IMR-90 (cell line): ENCODE results near the gene DCUN1D1. TPM values are rescaled to one million over a fixed set of nuclear protein-coding genes. Genes with fewer than 3 reads are reported as not detected.

Source experiments
- ATAC-seq: fragments of 200-7000 bp; cut with Tn5 transposase; 2 replicates; pipeline ENCODE4 v1.9.1; 2020; ENCODE audit warnings: low read depth, mild to moderate bottlenecking, moderate library complexity
- BruUV-seq: library from RNA; stranded (reverse); fragments of 400-500 nt; replicated peaks from 2 replicates; lab custom pipeline; 2021; lab: Mats Ljungman, UMichigan
- CTCF ChIA-PET: fragments of 300-600 bp; formaldehyde crosslinking; extraction: SDS; loops from one replicate; lab custom pipeline; 2021; ENCODE audit warnings: antibody characterized with exemption; lab: Yijun Ruan, JAX
- POLR2A ChIA-PET: fragments of 300-600 bp; sonication (Branson Sonifier 250); formaldehyde crosslinking; loops from one replicate; lab custom pipeline; 2022; ENCODE audit warnings: antibody characterized with exemption; ENCODE audit not compliant: unreplicated experiment; lab: Charles Lee
- DNase-seq: peaks from one replicate; pipeline ENCODE4 v3.0.0; 2013
- H2AFZ ChIP-seq: replicated peaks from 2 replicates; pipeline ENCODE3; 2013; ENCODE audit warnings: low read length, mild to moderate bottlenecking; ENCODE audit not compliant: poor library complexity
- H2AK5ac ChIP-seq: 2 replicates; pipeline ENCODE4 v1.6.1; 2013; ENCODE audit warnings: low read depth, low read length, inconsistent platforms
- H2AK9ac ChIP-seq: replicated peaks from 2 replicates; pipeline ENCODE3; 2013; ENCODE audit warnings: mild to moderate bottlenecking, low read depth, low read length, moderate library complexity; ENCODE audit not compliant: poor library complexity
- H2BK120ac ChIP-seq: 2 replicates; pipeline ENCODE4 v1.6.1; 2013; ENCODE audit warnings: low read depth, low read length, inconsistent platforms
- H2BK15ac ChIP-seq: 3 replicates; pipeline ENCODE4 v1.6.1; 2013; ENCODE audit warnings: low read depth, low read length, inconsistent platforms
- H2BK20ac ChIP-seq: 2 replicates; pipeline ENCODE4 v1.6.1; 2013; ENCODE audit warnings: low read depth, mild to moderate bottlenecking, inconsistent platforms, low read length, moderate library complexity
- H2BK5ac ChIP-seq: 2 replicates; pipeline ENCODE4 v1.6.1; 2013; ENCODE audit warnings: mild to moderate bottlenecking, low read depth, low read length, inconsistent platforms; ENCODE audit not compliant: poor library complexity, severe bottlenecking
- H3K14ac ChIP-seq: replicated peaks from 2 replicates; pipeline ENCODE4 v1.6.1; 2013; ENCODE audit warnings: low read depth, low read length, inconsistent platforms
- H3K18ac ChIP-seq: 2 replicates; pipeline ENCODE4 v1.6.1; 2013; ENCODE audit warnings: low read depth, low read length, control low read depth
- H3K23ac ChIP-seq: 2 replicates; pipeline ENCODE4 v1.6.1; 2013; ENCODE audit warnings: low read depth, low read length, inconsistent platforms
- H3K27ac ChIP-seq: 2 replicates; pipeline ENCODE4 v1.5.1; 2013; ENCODE audit warnings: mild to moderate bottlenecking, control low read depth, low read length; ENCODE audit not compliant: insufficient read depth
- H3K27me3 ChIP-seq: 2 replicates; pipeline ENCODE4 v1.6.1; 2013; ENCODE audit warnings: low read length; ENCODE audit not compliant: control insufficient read depth, insufficient read depth
- H3K36me3 ChIP-seq: 2 replicates; pipeline ENCODE4 v1.6.1; 2013; ENCODE audit warnings: low read length, mixed read lengths; ENCODE audit not compliant: control insufficient read depth, insufficient read depth
- H3K4ac ChIP-seq: 2 replicates; pipeline ENCODE4 v1.6.1; 2013; ENCODE audit warnings: low read depth, low read length, inconsistent platforms
- H3K4me1 ChIP-seq: 2 replicates; pipeline ENCODE4 v1.6.1; 2013; ENCODE audit warnings: low read length, mixed read lengths; ENCODE audit not compliant: control insufficient read depth, insufficient read depth
- H3K4me2 ChIP-seq: 2 replicates; pipeline ENCODE4 v1.6.1; 2013; ENCODE audit warnings: low read depth, mild to moderate bottlenecking, control low read depth, low read length, moderate library complexity
- H3K4me3 ChIP-seq: 2 replicates; pipeline ENCODE4 v1.5.1; 2013; ENCODE audit warnings: low read depth, mild to moderate bottlenecking, control low read depth, low read length, moderate library complexity; ENCODE audit not compliant: insufficient read depth
- H3K56ac ChIP-seq: 2 replicates; pipeline ENCODE4 v1.6.1; 2013; ENCODE audit warnings: low read length, inconsistent platforms; ENCODE audit not compliant: insufficient read depth; ENCODE audit errors: extremely low read depth
- H3K79me1 ChIP-seq, 2 experiments: 2 replicates each; pipeline ENCODE4 v1.6.1; 2013; ENCODE audit warnings: low read length in 2 of 2, inconsistent platforms in 1 of 2, low read depth in 1 of 2
- H3K9ac ChIP-seq: 2 replicates; pipeline ENCODE4 v1.6.1; 2013; ENCODE audit warnings: low read depth, low read length, control low read depth
- H3K9me1 ChIP-seq: 2 replicates; pipeline ENCODE4 v1.6.1; 2013; ENCODE audit warnings: low read length, inconsistent platforms; ENCODE audit not compliant: insufficient read depth
- H3K9me3 ChIP-seq: 2 replicates; pipeline ENCODE4 v1.6.1; 2013; ENCODE audit warnings: low read length; ENCODE audit not compliant: control insufficient read depth, insufficient read depth
- H4K20me1 ChIP-seq: 2 replicates; pipeline ENCODE4 v1.6.1; 2013; ENCODE audit warnings: low read length, inconsistent platforms; ENCODE audit not compliant: insufficient read depth
- H4K5ac ChIP-seq: 2 replicates; pipeline ENCODE4 v1.6.1; 2013; ENCODE audit warnings: mild to moderate bottlenecking, low read depth, low read length, control low read depth
- H4K8ac ChIP-seq, 2 experiments: 2 replicates each; pipeline ENCODE4 v1.6.1; 2013; ENCODE audit warnings: low read depth in 2 of 2, low read length in 2 of 2, control low read depth in 1 of 2, inconsistent platforms in 1 of 2
- H4K91ac ChIP-seq: 2 replicates; pipeline ENCODE4 v1.6.1; 2013; ENCODE audit warnings: low read depth, low read length, inconsistent platforms; ENCODE audit not compliant: insufficient read depth
- BHLHE40 ChIP-seq: fragments of 150-350 bp; IDR thresholded peaks from 2 replicates; pipeline ENCODE4 v1.6.1; 2016; ENCODE audit warnings: mild to moderate bottlenecking, low read depth, low read length
- FOS ChIP-seq: fragments of 150-350 bp; IDR thresholded peaks from 2 replicates; pipeline ENCODE4 v1.6.1; 2016; ENCODE audit warnings: low read depth, low read length
- MAZ ChIP-seq: IDR thresholded peaks from 2 replicates; pipeline ENCODE4 v1.6.1; 2012; ENCODE audit warnings: low read depth, mild to moderate bottlenecking, low read length, improper control_type of control experiment, moderate library complexity, borderline replicate concordance
- WGBS, 2 experiments: methylation state at CpG; one replicate each; pipeline versions ENCODE4 v1.1.5 to v1.1.7; 2013; ENCODE audit warnings: missing lambda C conversion rate in 2 of 2; ENCODE audit not compliant: insufficient read length in 1 of 2; ENCODE audit errors: extremely low coverage in 2 of 2; 5-methylcytosine and 5-hydroxymethylcytosine counted together
- dilution Hi-C: fragments of 300-500 bp; cut with HindIII; formaldehyde crosslinking; loops from one replicate; pipeline ENCODE4 v1.14.3; 2018; ENCODE audit warnings: low sequenced_read_pairs; ENCODE audit not compliant: unreplicated experiment
- in situ Hi-C: fragments of 300-500 bp; cut with MboI; formaldehyde crosslinking; loops from 3 replicates; pipeline ENCODE4 v1.14.3; 2019; ENCODE audit warnings: low sequenced_read_pairs, inconsistent platforms, mixed read lengths
- intact Hi-C: fragments of 100-400 bp; cut with micrococcal nuclease; formaldehyde crosslinking; loops from 2 replicates; pipeline ENCODE4 v1.10.0; 2022
- polyA plus RNA-seq, 3 experiments: library from polyadenylated mRNA; depleted of rRNA; stranded (reverse); fragments of >200 nt; gene quantifications; 2 replicates each; pipeline ENCODE4 v1.2.3, GENCODE V29; 2012; ENCODE audit warnings: low replicate concordance in 1 of 3
- total RNA-seq: library from RNA; depleted of rRNA; stranded (reverse); fragments of >200 nt; gene quantifications from 2 replicates; pipeline ENCODE4 v1.2.3, GENCODE V29; 2012

Gene DCUN1D1
- total and polyA plus RNA-seq, 2 of the 4 experiments (the other 2 are of a cell fraction): 12.5 to 17.7 TPM

GRCh38 chr3:182895513-182896112 lies 84.7 kb downstream of the DCUN1D1 start:
- intact Hi-C loops: no loop called here
- Histone ChIP-seq H3K18ac (no peak overlapping the region), H4K91ac (no peak overlapping the region), H3K79me1 (no peaks in the 10 kb centered on the region; a peak in 1 of 4 replicates), H4K20me1 (no peaks in the 10 kb centered on the region), H2AK5ac (no peak overlapping the region), H3K56ac (no peak overlapping the region), H3K27me3 (no peaks in the 10 kb centered on the region), H2AFZ (no peak overlapping the region), H2AK9ac (no peak overlapping the region), H2BK15ac (no peak overlapping the region), H3K9me3 (no peaks in the 10 kb centered on the region), H3K4me2 (no peak overlapping the region), H2BK120ac (no peak overlapping the region), H3K4me1 (no peaks in the 10 kb centered on the region), H3K4ac (no peak overlapping the region), H4K8ac (no peak overlapping the region), H3K27ac (no peak overlapping the region), H3K4me3 (no peak overlapping the region), H2BK20ac (no peak overlapping the region), H3K9ac (no peak overlapping the region), H2BK5ac (no peak overlapping the region), H4K5ac (no peak overlapping the region), H3K23ac (no peak overlapping the region), H3K9me1 (no peaks in the 10 kb centered on the region), H3K36me3 (peaks cover 3% of the 10 kb centered on the region; the same call in 1 of the 2 replicates), H3K14ac (no peak overlapping the region)
- dilution Hi-C loops: no loop called here
- TF ChIP-seq FOS (no peak), MAZ (no peak), BHLHE40 (no peak)
- BruUV-seq: no TSS peak
- CTCF ChIA-PET: no interaction called here
- DNase-seq (no peak), ATAC-seq (no peak)
- POLR2A ChIA-PET: no interaction called here
- WGBS, 2 experiments: 100% methylated on average over 2 of the region's 8 CpGs; no CpG with 5 or more reads in 1 of the 2 experiments
- in situ Hi-C loops: no loop called here
